Endothelial cell (in vitro differentiated cells): Measurements from ENCODE around the gene POU2F1. TPM values are rescaled to one million over a fixed set of nuclear protein-coding genes. Genes with fewer than 3 reads are reported as not detected.

Experiments
- DNase-seq: peaks from one replicate; pipeline ENCODE4 v3.0.0; 2021; ENCODE audit warnings: low spot score
- H3K27ac Mint-ChIP-seq: one replicate; pipeline ENCODE4 v1.8.0; 2021; ENCODE audit warnings: mixed read lengths, inconsistent platforms; ENCODE audit not compliant: unreplicated experiment
- H3K27me3 Mint-ChIP-seq: one replicate; pipeline ENCODE4 v1.8.0; 2021; ENCODE audit warnings: mild to moderate bottlenecking, moderate library complexity, mixed read lengths, inconsistent platforms; ENCODE audit not compliant: unreplicated experiment
- H3K36me3 Mint-ChIP-seq: one replicate; pipeline ENCODE4 v1.8.0; 2021; ENCODE audit warnings: mild to moderate bottlenecking, low read depth, mixed read lengths, inconsistent platforms; ENCODE audit not compliant: unreplicated experiment
- H3K4me1 Mint-ChIP-seq: one replicate; pipeline ENCODE4 v1.8.0; 2021; ENCODE audit warnings: mild to moderate bottlenecking, mixed read lengths, inconsistent platforms; ENCODE audit not compliant: unreplicated experiment
- H3K4me3 Mint-ChIP-seq: one replicate; pipeline ENCODE4 v1.8.0; 2021; ENCODE audit warnings: mild to moderate bottlenecking, mixed read lengths, inconsistent platforms; ENCODE audit not compliant: unreplicated experiment
- H3K9me3 Mint-ChIP-seq: one replicate; pipeline ENCODE4 v1.8.0; 2021; ENCODE audit warnings: mixed read lengths, inconsistent platforms; ENCODE audit not compliant: unreplicated experiment
- CTCF ChIP-seq: fragments of 200-600 bp; sonication (generic); IDR thresholded peaks from one replicate; pipeline ENCODE4 v1.5.0; 2021; ENCODE audit warnings: antibody characterized with exemption; ENCODE audit not compliant: unreplicated experiment
- total RNA-seq: library from RNA; stranded (reverse); fragmentation: NEBNext Ultra II Directional; extraction: Animal tissue kit (Norgen Biotek cat#: 25700); gene quantifications from one replicate; pipeline ENCODE4 v1.2.1, GENCODE V29; 2021; ENCODE audit not compliant: unreplicated experiment

Gene POU2F1
- total RNA-seq, 1 donor from 2014 or later: 24.5 TPM

- Mint-ChIP-seq H3K4me3 (no peak overlapping the region), H3K4me1 (peaks cover 6% of the 10 kb centered on the region), H3K27me3 (no peaks in the 10 kb centered on the region), H3K9me3 (no peaks in the 10 kb centered on the region), H3K27ac (no peak overlapping the region), H3K36me3 (no peaks in the 10 kb centered on the region)
- no peak for TF ChIP-seq CTCF
- DNase-seq: no peak
Observed at GRCh38 chr1:167289966-167290365, 69.3 kb downstream of the POU2F1 start.

DNA sequence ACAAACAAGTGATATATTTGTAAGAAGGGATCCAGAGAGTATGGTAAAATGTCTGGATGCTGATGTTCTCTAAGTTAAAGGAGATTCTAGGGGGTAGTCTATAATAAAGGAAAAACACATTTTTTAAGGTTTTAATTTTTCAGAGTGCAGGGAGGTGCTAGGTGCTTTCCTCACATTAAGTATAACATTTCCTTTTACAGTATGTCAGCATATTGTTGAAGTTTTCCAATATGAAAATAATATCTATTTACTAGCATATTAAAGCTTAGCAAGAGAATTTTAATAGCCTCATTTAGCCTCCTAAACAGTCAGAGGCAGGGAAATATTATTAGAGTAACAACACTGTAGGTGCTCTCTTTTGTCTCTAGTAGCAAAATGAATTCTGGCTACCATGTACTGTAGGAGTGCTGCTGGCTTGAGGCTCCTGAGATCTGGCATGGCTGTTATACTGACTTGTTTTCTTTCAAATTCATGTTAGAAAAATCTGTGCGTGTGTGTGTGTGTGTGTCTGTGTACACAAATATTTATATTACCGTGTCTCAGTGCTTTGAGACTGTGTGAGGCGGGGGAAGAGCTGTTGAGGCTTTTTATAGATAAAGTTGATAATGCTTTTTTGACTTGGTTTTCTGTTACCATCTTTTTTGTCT, 71.0 kb downstream of the POU2F1 start:
- no peaks in the 10 kb centered on the region for H3K27me3 Mint-ChIP-seq
- TF ChIP-seq CTCF: no peak
- no peak overlapping the region for H3K4me3 Mint-ChIP-seq
- no peaks in the 10 kb centered on the region for H3K36me3 Mint-ChIP-seq
- no peaks in the 10 kb centered on the region for H3K9me3 Mint-ChIP-seq
- peaks cover 1% of the 10 kb centered on the region for H3K4me1 Mint-ChIP-seq
- DNase-seq: no peak
- H3K27ac Mint-ChIP-seq: no peak overlapping the region

GRCh38 chr1:167292216-167292615, 71.5 kb downstream of the POU2F1 start:
- TF ChIP-seq CTCF: no peak
- DNase-seq: no peak
- H3K9me3 Mint-ChIP-seq: no peaks in the 10 kb centered on the region
- no peaks in the 10 kb centered on the region for H3K27me3 Mint-ChIP-seq
- H3K4me1 Mint-ChIP-seq: no peaks in the 10 kb centered on the region
- no peaks in the 10 kb centered on the region for H3K36me3 Mint-ChIP-seq
- H3K27ac Mint-ChIP-seq: no peak overlapping the region
- H3K4me3 Mint-ChIP-seq: no peak overlapping the region

GRCh38 chr1:167293057-167293456, 72.4 kb downstream of the POU2F1 start:
- Mint-ChIP-seq H3K4me1 (peaks cover 7% of the 10 kb centered on the region), H3K27ac (no peak overlapping the region), H3K36me3 (no peaks in the 10 kb centered on the region), H3K9me3 (no peaks in the 10 kb centered on the region), H3K4me3 (no peak overlapping the region), H3K27me3 (peaks cover 2% of the 10 kb centered on the region)
- no peak for TF ChIP-seq CTCF
- no peak for DNase-seq

DNA sequence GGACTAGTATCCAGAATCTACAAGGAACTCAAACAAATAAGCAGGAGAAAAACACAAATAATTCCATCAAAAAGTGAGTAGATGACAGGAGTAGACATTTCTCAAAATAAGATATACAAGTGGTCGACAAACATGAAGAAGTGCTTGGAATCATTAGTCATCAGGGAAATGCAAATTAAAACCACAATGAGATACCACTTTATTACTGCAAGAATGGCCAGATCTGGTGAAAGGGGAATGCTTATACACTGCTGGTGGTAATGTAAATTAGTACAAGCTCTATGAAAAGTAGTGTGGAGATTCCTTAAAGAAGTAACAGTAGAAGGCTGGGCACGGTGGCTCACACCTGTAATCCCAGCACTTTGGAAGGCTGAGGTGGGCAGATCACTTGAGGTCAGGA, 73.8 kb downstream of the POU2F1 start:
- DNase-seq: no peak
- TF ChIP-seq CTCF: no peak
- peaks cover 7% of the 10 kb centered on the region for H3K4me1 Mint-ChIP-seq
- no peak overlapping the region for H3K27ac Mint-ChIP-seq
- no peak overlapping the region for H3K4me3 Mint-ChIP-seq
- peaks cover 2% of the 10 kb centered on the region for H3K27me3 Mint-ChIP-seq
- no peaks in the 10 kb centered on the region for H3K9me3 Mint-ChIP-seq
- H3K36me3 Mint-ChIP-seq: no peaks in the 10 kb centered on the region
